Heart left ventricle (tissue), 16 donors: ENCODE data around the gene C2. TPM values are rescaled to one million over a fixed set of nuclear protein-coding genes. Genes with fewer than 3 reads are reported as not detected.

Experiments
- ATAC-seq, 4 donors: fragments of 200-7000 bp; cut with Tn5 transposase; one replicate each; pipeline ENCODE4 v1.9.1; 2020 to 2022; ENCODE audit warnings: moderate library complexity in 4 of 4, mild to moderate bottlenecking in 3 of 4, moderate number of reproducible peaks in 1 of 4
- DNase-seq, 5 donors: peaks; one replicate each; pipeline ENCODE4 v3.0.0-alpha.2; 2020
- H3K27ac ChIP-seq, 12 donors: fragments of 200-600 bp; sonication (generic) in 4 of 12; one replicate each; pipeline versions ENCODE4 v1.5.0 to v1.8.0; 2016 to 2022; ENCODE audit warnings: mild to moderate bottlenecking in 2 of 12
- H3K27me3 ChIP-seq, 9 donors: fragments of 200-600 bp; sonication (generic) in 2 of 9; one replicate each; pipeline versions ENCODE4 v1.5.1 to v1.8.0; 2016 to 2022; ENCODE audit warnings: mild to moderate bottlenecking in 3 of 9
- H3K36me3 ChIP-seq, 9 donors: fragments of 200-600 bp; sonication (generic) in 2 of 9; one replicate each; pipeline versions ENCODE4 v1.5.0 to v1.8.0; 2018 to 2022; ENCODE audit warnings: mild to moderate bottlenecking in 2 of 9
- H3K4me1 ChIP-seq, 12 donors: fragments of 200-600 bp; sonication (generic) in 4 of 12; one replicate each; pipeline versions ENCODE4 v1.5.0 to v1.8.0; 2016 to 2022; ENCODE audit warnings: mild to moderate bottlenecking in 3 of 12
- H3K4me3 ChIP-seq, 12 donors: fragments of 200-600 bp; sonication (generic) in 4 of 12; one replicate each; pipeline versions ENCODE4 v1.5.0 to v1.8.0; 2017 to 2022; ENCODE audit warnings: mild to moderate bottlenecking in 9 of 12, moderate library complexity in 4 of 12
- H3K9me3 ChIP-seq, 12 donors: fragments of 200-600 bp; sonication (generic) in 4 of 12; one replicate each; pipeline versions ENCODE4 v1.5.0 to v1.8.0; 2016 to 2022; ENCODE audit warnings: mild to moderate bottlenecking in 1 of 12
- POLR2A ChIP-seq, 2 donors: fragments of 450-650 bp; IDR thresholded peaks; one replicate each; pipeline ENCODE4 v1.6.1; 2017; ENCODE audit warnings: antibody characterized with exemption in 2 of 2, mild to moderate bottlenecking in 2 of 2, moderate library complexity in 2 of 2
- WGBS, 4 donors: extraction: QIAGEN DNeasy Blood & Tissue Kit in 2 of 4; methylation state at CpG; one replicate each; pipeline versions ENCODE4 v1.1.5 to v1.1.7; 2013 to 2018; 5-methylcytosine and 5-hydroxymethylcytosine counted together
- intact Hi-C, 10 donors: fragments of 100-400 bp; cut with DNase I; formaldehyde crosslinking; loops; one replicate each; pipeline versions ENCODE4 v1.11.1 to v1.14.2; 2022
- long read RNA-seq, 3 donors: library from polyadenylated mRNA; unstranded; transcript quantifications; one replicate each; pipeline ENCODE4 v2.0.0, GENCODE V29; 2020 to 2021
- polyA plus RNA-seq, 2 donors: library from polyadenylated mRNA; stranded (reverse); fragments of 200-250 nt; gene quantifications; one replicate each; pipeline ENCODE4 v1.2.3, GENCODE V29; 2013
- total RNA-seq, 9 donors: library from RNA; depleted of rRNA in 2 of 9; stranded (reverse); fragments of >200 nt in 2 of 9; fragmentation: NEBNext Ultra II Directional in 3 of 9; extraction: Animal tissue kit (Norgen Biotek cat#: 25700) in 3 of 9; gene quantifications; one replicate each; pipeline versions ENCODE4 v1.1.0 to v1.2.4, GENCODE V29; 2016 to 2023
- TF ChIP-seq, protein P1 (sequence below), 12 donors: fragments of 200-600 bp; sonication (generic) in 4 of 12; IDR thresholded peaks; one replicate each; pipeline versions ENCODE4 v1.5.0 to v1.8.0; 2018 to 2022; ENCODE audit warnings: antibody characterized with exemption in 12 of 12, mild to moderate bottlenecking in 5 of 12
- donor health status: ischemic (EF 13 %, LVEDD 7.1; RV severe dilation, severe dysfunction).
- donor health status: healthy with polysubstance abuse.
- donor health status: DM: no; HTN: yes; CAD: no.
- donor health status: DM: no; HTN: no; CAD: no.
- donor health status: ischemic (EF 25% LVEDD 6.9; RV normal size, moderate dysfunction).
- donor health status: ischemic (EF 25% LVEDD 5.7; RV mildly dilated, moderate dysfunction).
- donor health status: healthy.
- donor health status: DM: yes; HTN: yes; CAD: no.
- donor health status: ischemic (EF 35%, LVEDD 5.7; RV mildly dilated, moderate dysfunction).
- donor health status: nonischemic (EF 11% LVEDD 7.7; RV severe dilation, severe dysfunction).
- donor health status: DM: yes; HTN: yes; CAD: no.
- donor health status: PGD.
- donor health status: ischemic (EF 29% LVEDD 5.4; RV normal size, mild dysfunction).
- donor health status: nonischemic (EF 23%, LVEDD 6.1; RV moderate dilation, normal function).

The C2 gene
- total RNA-seq (100 to 1,000 TPM in 1 of 9 donors, 10 to 100 TPM in 1, 1 to 10 TPM in 6, under 1 TPM in 1; 0.69 to 103 (median 5.3) TPM), polyA plus RNA-seq (1 to 10 TPM; 1.0 to 1.3 TPM)
- long read RNA-seq, donor 1, transcript C2-201 (18 exons, 2,850 nt), result major isoform, 6 of 14 reads
- long read RNA-seq, donor 1, partial matches to known transcripts, result 1 of 14 reads
- long read RNA-seq, donor 1, other reads (novel, unspliced or antisense), result 5 of 14 reads
- long read RNA-seq, donor 2, transcript C2-201 (18 exons, 2,850 nt), result major isoform, 5 of 10 reads
- long read RNA-seq, donor 2, partial matches to known transcripts, result 0 of 10 reads
- long read RNA-seq, donor 2, other reads (novel, unspliced or antisense), result 2 of 10 reads
- long read RNA-seq, donor 3, transcript C2-201 (18 exons, 2,850 nt), result major isoform, 5 of 9 reads
- long read RNA-seq, donor 3, partial matches to known transcripts, result 1 of 9 reads
- long read RNA-seq, donor 3, other reads (novel, unspliced or antisense), result 2 of 9 reads

DNA sequence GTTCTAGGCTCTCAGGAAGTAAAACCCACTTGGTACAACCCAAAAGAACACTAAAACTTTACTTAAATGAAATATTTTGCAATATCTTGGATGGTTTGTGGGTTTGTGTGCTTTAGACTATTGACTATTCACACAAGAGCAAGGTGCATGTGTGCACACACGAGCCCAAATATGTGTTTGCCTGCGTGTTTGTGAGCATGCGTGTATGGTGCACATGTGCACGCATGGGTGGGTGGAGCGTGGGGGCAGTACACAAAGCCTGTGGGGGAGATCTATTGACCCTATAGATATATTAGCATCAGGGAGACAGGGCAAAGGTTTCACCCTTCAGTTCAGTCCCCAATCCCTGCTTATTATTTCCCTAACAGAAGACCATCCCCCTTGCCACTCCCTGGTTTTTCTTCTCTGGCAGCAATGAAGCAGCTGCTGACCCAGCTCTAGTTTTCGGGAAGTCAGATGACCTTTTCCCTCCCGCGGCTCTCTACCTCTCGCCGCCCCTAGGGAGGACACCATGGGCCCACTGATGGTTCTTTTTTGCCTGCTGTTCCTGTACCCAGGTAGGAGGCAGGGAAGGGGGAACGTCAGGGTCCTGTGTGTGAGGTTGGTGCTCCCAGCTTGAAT is at the start of gene C2:
C2 (plus strand) TSS at position 476 of the 621 bp plus-strand sequence; CDS start at position 512, 36 bp downstream.
- intact Hi-C loops, result no loop called here

DNA sequence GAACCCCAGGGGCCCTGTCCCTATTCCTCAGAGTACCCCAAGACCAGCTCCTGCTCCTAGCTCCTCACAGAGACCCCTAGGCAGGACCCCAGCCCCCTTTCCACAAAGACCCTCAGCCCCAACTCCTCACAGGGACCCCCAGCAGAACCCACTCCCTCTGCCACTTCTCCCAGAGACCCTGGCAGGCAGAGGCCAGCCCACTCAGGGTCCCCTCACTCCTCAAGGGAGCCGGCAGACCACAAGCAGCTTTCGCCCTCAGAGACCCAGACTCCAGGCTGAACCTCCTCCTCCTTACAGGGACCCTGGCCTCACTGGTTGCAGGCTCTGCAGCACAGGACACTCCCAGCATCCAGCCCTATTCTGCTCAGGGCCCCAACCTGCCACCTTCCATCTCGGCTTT is 49.3 kb upstream of the C2 start:
- Histone ChIP-seq H3K9me3 (no peaks in the 10 kb centered on the region), H3K27me3 (no peaks in the 10 kb centered on the region), H3K4me3 (no peak overlapping the region), H3K4me1 (no peaks in the 10 kb centered on the region), H3K36me3 (peaks cover 0 to 41% (median 35%) of the 10 kb centered on the region in 9 donors), H3K27ac (no peak overlapping the region)
- WGBS, 4 donors, result 82 to 84% (median 83%) methylated on average over 1 to 3 of the region's 3 CpGs
- DNase-seq (no peak), ATAC-seq (no peak)
- intact Hi-C loops, result loop anchor here in 1 of 10 donors (5.0 kb wide), 1 partner anchor 201 kb away; no protein-coding TSS in a partner anchor
- TF ChIP-seq, protein P1, sequence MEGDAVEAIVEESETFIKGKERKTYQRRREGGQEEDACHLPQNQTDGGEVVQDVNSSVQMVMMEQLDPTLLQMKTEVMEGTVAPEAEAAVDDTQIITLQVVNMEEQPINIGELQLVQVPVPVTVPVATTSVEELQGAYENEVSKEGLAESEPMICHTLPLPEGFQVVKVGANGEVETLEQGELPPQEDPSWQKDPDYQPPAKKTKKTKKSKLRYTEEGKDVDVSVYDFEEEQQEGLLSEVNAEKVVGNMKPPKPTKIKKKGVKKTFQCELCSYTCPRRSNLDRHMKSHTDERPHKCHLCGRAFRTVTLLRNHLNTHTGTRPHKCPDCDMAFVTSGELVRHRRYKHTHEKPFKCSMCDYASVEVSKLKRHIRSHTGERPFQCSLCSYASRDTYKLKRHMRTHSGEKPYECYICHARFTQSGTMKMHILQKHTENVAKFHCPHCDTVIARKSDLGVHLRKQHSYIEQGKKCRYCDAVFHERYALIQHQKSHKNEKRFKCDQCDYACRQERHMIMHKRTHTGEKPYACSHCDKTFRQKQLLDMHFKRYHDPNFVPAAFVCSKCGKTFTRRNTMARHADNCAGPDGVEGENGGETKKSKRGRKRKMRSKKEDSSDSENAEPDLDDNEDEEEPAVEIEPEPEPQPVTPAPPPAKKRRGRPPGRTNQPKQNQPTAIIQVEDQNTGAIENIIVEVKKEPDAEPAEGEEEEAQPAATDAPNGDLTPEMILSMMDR (IDR thresholded peaks at IDR 0.05), result no peak
- TF ChIP-seq POLR2A (IDR thresholded peaks at IDR 0.05), result no peak

More for the DNA sequence above, at the start of gene C2:
- no peak for DNase-seq
- H3K27ac ChIP-seq, result peak within 1 kb of the TSS in 1 of 12 donors; percentile 75
- H3K36me3 ChIP-seq, result no peaks in the 10 kb centered on the region
- H3K4me1 ChIP-seq, result peaks cover 0 to 17% (median 0%) of the 10 kb centered on the region in 12 donors
- H3K27me3 ChIP-seq, result no peaks in the 10 kb centered on the region
- peak in 3 of 4 donors; percentile 24 to 31 (median 24) for ATAC-seq
- no peaks in the 10 kb centered on the region for H3K9me3 ChIP-seq
- peak within 1 kb of the TSS in 9 of 12 donors; percentile 15 to 56 (median 39) for H3K4me3 ChIP-seq
- TF ChIP-seq, protein P1 (IDR thresholded peaks at IDR 0.05), result no peak
- TF ChIP-seq POLR2A (IDR thresholded peaks at IDR 0.05), result no peak
- 58 to 62% (median 61%) methylated on average over 11 of the region's 11 CpGs for WGBS, 4 donors

DNA sequence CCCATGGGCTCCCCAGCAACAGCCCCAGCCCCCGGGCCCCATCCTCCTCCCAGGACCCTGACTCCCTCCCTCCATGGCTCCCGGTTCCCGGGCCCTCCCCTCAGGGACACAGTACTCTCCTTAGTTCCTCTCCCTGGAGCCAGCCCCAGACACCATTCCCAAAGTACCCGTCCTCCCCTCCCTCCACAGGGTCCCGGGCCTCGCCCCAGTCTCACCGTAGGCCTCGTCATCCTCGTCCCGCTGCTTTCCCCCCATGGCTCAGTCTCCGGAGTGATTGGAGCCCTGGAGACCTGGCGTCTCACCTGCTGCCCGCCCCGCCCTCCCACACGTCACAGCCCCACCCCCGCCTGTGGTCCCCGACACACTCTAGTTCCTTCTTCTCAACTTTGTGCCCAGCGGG is 48.8 kb upstream of the C2 start, which contains the start of gene SLC44A4:
SLC44A4 (minus strand) TSS at position 272 of the 400 bp plus-strand sequence; CDS start at position 255, 17 bp downstream.
- H3K27ac ChIP-seq, result no peak within 1 kb of the TSS
- WGBS, 4 donors, result 58 to 71% (median 60%) methylated on average over 18 of the region's 18 CpGs
- H3K4me1 ChIP-seq, result no peaks in the 10 kb centered on the region
- ATAC-seq (no peak), DNase-seq (no peak)
- H3K27me3 ChIP-seq, result no peaks in the 10 kb centered on the region
- intact Hi-C loops, result loop anchor here in 1 of 10 donors (5.0 kb wide), 1 partner anchor 201 kb away; no protein-coding TSS in a partner anchor
- no peaks in the 10 kb centered on the region for H3K9me3 ChIP-seq
- TF ChIP-seq POLR2A (IDR thresholded peaks at IDR 0.05), result no peak
- TF ChIP-seq, protein P1 (IDR thresholded peaks at IDR 0.05), result no peak
- peaks cover 0 to 46% (median 40%) of the 10 kb centered on the region in 9 donors for H3K36me3 ChIP-seq
- H3K4me3 ChIP-seq, result no peak within 1 kb of the TSS

DNA sequence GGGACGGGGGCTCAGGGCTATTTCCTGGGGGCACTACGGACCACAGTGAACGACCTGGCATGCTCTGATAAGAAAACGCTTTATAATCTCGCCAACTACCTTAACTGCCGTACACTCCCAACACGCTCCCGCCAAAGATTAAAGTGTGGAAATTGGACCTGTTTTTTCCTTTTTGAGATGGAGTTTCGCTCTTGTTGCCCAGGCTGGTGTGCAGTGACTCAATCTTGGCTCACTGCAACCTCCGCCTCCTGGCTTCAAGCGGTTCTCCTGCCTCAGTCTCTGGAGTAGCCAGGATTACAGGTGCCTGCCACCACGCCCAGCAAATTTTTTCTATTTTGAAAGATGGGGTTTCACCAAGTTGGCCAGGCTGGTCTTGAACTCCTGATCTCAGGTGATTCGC is 48.4 kb upstream of the C2 start:
- Histone ChIP-seq H3K27ac (no peak overlapping the region), H3K9me3 (no peaks in the 10 kb centered on the region), H3K4me1 (no peaks in the 10 kb centered on the region), H3K4me3 (no peak overlapping the region), H3K36me3 (peaks cover 0 to 50% (median 44%) of the 10 kb centered on the region in 9 donors), H3K27me3 (no peaks in the 10 kb centered on the region)
- ATAC-seq (no peak), DNase-seq (no peak)
- 84 to 89% (median 86%) methylated on average over 13 of the region's 13 CpGs for WGBS, 4 donors
- no peak for TF ChIP-seq POLR2A (IDR thresholded peaks at IDR 0.05)
- TF ChIP-seq, protein P1 (IDR thresholded peaks at IDR 0.05), result no peak
- intact Hi-C loops, result loop anchor here in 1 of 10 donors (5.0 kb wide), 1 partner anchor 202 kb away; no protein-coding TSS in a partner anchor
